ENCODE data around the gene DOCK4. TPM values are rescaled to one million over a fixed set of nuclear protein-coding genes. Genes with fewer than 3 reads are reported as not detected.

The DOCK4 gene
- total RNA-seq, 1 experiment from 2014 or later: 38.0 TPM

DNA sequence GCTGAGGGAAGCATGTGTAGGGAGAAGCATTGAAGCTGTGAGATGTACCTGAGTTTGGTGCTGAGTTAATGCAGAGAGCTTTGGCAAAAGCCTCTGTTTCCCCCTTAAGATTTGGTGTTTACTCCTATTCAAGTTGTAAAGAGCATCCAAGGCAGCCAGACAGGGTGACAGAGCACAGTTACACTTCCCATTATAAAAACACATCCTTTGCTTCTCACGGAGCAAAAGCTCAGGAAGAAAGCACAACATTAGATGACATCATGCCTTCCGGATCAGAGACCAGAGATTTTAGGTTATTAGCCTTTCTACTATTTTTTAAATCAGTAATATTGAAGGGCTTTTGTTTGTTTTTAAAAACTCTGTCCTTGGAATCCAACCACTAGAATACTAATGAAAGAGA is 182.9 kb downstream of the DOCK4 start:
- no peak for DNase-seq (ENCODE audit: extremely low read depth, low read depth)

GRCh38 chr7:112022128-112022527 is 184.1 kb downstream of the DOCK4 start:
- no peak for DNase-seq (ENCODE audit: extremely low read depth, low read depth)

DNA sequence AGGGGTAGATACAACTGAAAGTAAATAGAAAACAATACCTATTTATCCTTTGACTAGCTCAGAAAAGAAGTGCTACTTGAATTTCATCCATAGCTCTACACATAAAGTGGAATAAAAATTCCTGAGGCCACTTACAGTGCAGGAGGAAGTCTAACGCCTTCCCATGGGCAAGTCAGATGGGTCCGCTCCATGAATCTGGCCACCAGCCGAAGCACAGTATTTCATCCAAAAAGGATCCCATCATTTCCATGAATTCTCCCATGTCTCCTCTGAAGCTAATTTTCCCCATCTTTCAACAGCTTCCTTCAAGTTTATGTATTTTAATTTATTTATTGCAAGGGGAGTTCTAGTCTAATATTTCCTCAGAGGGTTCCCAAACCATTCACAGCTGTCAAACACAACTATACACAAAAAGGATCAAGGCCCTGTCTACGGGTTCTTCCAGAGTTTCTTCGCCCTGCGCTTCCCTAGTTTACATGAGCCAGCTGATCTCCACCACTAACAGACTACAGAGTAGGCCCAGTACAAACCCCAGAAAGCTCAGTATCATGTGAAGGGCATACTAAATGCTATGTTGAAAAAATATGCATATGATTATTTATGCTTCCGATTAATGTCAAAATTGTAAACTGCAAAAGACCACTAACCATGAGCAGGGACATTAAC is 184.7 kb downstream of the DOCK4 start:
- DNase-seq (ENCODE audit: extremely low read depth, low read depth): no peak

- no peak for DNase-seq (ENCODE audit: extremely low read depth, low read depth)
These were observed 185.4 kb downstream of the DOCK4 start for GRCh38 chr7:112020800-112021199.

DNA sequence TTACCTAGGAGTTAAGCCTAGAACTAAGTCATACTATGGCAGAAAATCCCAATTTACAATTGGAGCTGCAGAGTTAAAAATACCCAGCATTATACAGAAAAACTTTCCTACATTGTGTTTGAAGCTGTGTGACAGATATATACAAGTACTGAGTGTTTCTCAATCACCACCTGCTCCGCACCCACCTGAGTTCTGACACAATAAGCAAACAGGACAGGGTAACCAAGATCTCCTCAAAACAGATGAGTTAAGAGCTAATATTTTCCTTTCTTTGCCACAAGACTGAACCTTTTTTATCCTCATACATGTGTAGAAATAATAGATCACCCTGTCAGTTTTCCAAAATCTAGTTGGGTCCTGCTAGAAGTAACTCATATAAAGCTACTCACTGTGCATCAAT is 186.3 kb downstream of the DOCK4 start:
- no peak for DNase-seq (ENCODE audit: extremely low read depth, low read depth)

DNA sequence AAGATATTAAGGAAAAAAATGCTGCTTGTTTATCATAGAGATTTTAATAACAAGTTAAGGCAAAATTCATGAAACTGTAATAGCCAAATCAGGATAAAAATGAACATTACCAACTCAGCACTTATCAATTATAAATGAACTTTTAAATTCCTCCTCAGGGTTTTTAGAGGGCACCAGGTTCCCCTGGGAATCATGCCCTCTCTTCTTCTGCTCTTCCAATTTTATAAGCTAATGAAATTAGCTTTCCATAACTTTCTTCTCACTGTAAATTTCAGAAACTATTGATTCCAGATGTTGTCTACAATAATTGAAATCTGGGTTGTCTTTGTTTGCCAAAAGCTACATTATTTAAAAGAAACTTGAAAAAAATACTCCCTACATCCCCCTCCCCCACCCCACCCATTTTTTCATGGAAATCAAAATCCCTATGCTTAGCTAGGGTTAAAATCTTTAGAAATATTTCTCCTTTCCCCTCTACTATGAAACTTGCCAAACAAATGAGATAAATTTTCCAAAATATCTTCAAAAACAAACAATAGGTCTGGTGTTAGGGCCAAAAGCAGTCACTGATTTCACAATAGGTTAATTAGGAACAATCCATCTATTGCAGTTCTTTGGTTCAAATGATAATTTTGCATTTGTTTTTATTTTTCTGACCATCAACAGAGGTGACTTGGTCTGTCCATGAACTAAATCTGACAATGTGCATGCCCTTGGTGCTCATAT is 187.7 kb downstream of the DOCK4 start:
- DNase-seq (ENCODE audit: extremely low read depth, low read depth): no peak

- no peak for DNase-seq (ENCODE audit: extremely low read depth, low read depth)
These were observed 191.1 kb downstream of the DOCK4 start for GRCh38 chr7:112015146-112015545.

- DNase-seq (ENCODE audit: extremely low read depth, low read depth): no peak
These were observed 191.9 kb downstream of the DOCK4 start for GRCh38 chr7:112014347-112014746.

DNA sequence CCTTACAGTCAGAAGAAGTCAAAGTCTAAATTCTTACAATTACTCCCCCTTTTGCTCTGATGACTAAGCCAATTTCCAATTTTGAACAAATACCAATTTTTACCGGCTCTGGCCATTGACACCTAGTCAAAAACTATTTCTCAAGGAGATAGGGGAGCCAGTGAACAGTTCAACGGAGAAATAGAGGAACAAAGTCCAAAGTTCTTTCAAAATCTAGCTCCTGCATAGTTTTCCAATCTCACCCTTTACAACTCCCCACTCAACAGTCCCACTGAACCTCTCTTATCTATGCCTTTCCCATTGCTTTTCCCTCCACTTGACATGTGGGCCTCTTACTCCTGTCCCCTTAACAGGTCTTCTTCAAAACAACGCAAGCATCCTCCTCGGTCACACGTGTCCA is 192.9 kb downstream of the DOCK4 start:
- DNase-seq (ENCODE audit: extremely low read depth, low read depth): no peak

- DNase-seq (ENCODE audit: extremely low read depth, low read depth): no peak
These were observed 194.0 kb downstream of the DOCK4 start for GRCh38 chr7:112012242-112012641.

GRCh38 chr7:112010994-112011393 is 195.2 kb downstream of the DOCK4 start:
- DNase-seq (ENCODE audit: extremely low read depth, low read depth): no peak

DNA sequence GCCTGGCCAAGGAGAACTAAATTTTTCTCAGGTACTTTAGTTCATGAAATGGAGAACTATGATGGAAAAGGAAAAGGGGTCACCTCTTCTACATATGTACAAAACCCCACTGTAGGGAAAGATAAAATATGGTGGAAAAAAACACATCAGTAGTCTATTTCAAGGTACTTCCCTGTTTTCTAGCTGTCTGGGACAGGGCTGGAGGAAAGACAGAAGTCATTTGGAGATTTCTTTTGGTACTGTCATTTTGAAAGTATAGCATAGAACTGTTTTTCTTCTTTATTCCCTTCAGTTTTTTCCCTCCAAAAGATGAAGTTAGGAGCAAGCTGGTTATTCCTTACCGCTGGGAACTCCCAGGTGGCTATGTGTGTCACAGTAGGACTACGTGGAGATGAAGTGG is 196.1 kb downstream of the DOCK4 start:
- DNase-seq (ENCODE audit: extremely low read depth, low read depth): no peak

- DNase-seq (ENCODE audit: extremely low read depth, low read depth): peak; percentile 29
These were observed 197.1 kb downstream of the DOCK4 start for GRCh38 chr7:112009081-112009480.

DNA sequence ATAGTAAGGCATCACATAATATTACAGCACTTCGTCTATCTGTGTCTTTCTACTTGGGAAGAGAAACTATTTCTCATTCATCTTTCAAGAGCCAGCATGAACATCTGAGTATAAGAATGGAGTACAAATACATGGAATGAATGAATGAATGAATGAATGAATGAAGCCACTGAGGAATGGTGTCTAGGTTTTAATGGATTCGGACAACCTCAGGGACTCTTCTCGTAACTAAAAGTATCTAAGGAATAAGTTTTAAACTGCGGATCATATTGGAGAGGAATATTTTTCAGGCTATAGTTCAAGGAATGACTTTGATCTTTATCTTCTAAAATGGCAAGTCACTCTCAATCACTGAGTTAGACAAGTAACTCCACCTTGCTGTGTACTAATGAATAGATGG is 199.0 kb downstream of the DOCK4 start:
- DNase-seq (ENCODE audit: extremely low read depth, low read depth): no peak

GRCh38 chr7:112006071-112006470 is 200.1 kb downstream of the DOCK4 start:
- DNase-seq (ENCODE audit: extremely low read depth, low read depth): no peak

- DNase-seq (ENCODE audit: extremely low read depth, low read depth): no peak
These were observed 200.9 kb downstream of the DOCK4 start for GRCh38 chr7:112005205-112005775.

- DNase-seq (ENCODE audit: extremely low read depth, low read depth): peak; percentile 70
These were observed 204.9 kb downstream of the DOCK4 start for GRCh38 chr7:112001091-112001826.

DNA sequence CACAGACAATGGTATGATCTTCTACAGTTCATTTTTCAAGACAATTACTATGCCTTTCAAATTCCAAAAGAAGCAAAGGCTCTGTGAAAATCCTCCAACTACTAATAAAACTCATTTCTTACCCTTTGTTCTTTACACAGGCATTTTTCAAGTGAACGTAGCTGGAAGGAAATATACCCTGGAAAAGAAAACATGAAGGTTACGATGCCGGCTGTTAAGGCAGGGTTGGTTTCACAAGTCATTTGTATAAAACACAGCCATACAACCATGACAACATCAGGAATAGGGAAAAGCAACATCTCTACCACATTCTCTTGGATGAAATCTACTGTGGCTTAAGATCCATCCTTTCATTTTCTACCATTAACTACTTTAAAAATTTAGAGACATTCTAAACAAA is 207.9 kb downstream of the DOCK4 start:
- DNase-seq (ENCODE audit: extremely low read depth, low read depth): no peak

GRCh38 chr7:111997546-111997945 is 208.7 kb downstream of the DOCK4 start:
- no peak for DNase-seq (ENCODE audit: extremely low read depth, low read depth)

GRCh38 chr7:111992601-111993000 is 213.6 kb downstream of the DOCK4 start:
- DNase-seq (ENCODE audit: extremely low read depth, low read depth): no peak

GRCh38 chr7:111990643-111991042 is 215.6 kb downstream of the DOCK4 start:
- DNase-seq (ENCODE audit: extremely low read depth, low read depth): no peak

All from NCI-H460 (cell line).